ENCODE data around the gene AGBL1.

Gene AGBL1

GRCh38 chr15:86555098-86555497 lies 475.4 kb downstream of the AGBL1 start:
- no peak for DNase-seq (ENCODE audit: low read depth)
- TF ChIP-seq CTCF (IDR thresholded peaks at IDR 0.05; ENCODE audit: control insufficient read depth, extremely low read depth, insufficient read depth) = no peak
- H3K4me3 ChIP-seq (ENCODE audit: low read depth, low read length) = no peak overlapping the region

GRCh38 chr15:86555939-86556338 lies 476.3 kb downstream of the AGBL1 start:
- no peak for TF ChIP-seq CTCF (IDR thresholded peaks at IDR 0.05; ENCODE audit: control insufficient read depth, extremely low read depth, insufficient read depth)
- DNase-seq (ENCODE audit: low read depth) = peak; percentile 50
- no peak overlapping the region for H3K4me3 ChIP-seq (ENCODE audit: low read depth, low read length)

- no peak for DNase-seq (ENCODE audit: low read depth)
- no peak overlapping the region for H3K4me3 ChIP-seq (ENCODE audit: low read depth, low read length)
- TF ChIP-seq CTCF (IDR thresholded peaks at IDR 0.05; ENCODE audit: control insufficient read depth, extremely low read depth, insufficient read depth) = no peak
Measured at GRCh38 chr15:86556396-86557017, 476.8 kb downstream of the AGBL1 start.

GRCh38 chr15:86557018-86557550 lies 477.4 kb downstream of the AGBL1 start:
- TF ChIP-seq CTCF (IDR thresholded peaks at IDR 0.05; ENCODE audit: control insufficient read depth, extremely low read depth, insufficient read depth) = no peak
- H3K4me3 ChIP-seq (ENCODE audit: low read depth, low read length) = no peak overlapping the region
- DNase-seq (ENCODE audit: low read depth) = no peak

GRCh38 chr15:86558252-86558651 lies 478.6 kb downstream of the AGBL1 start:
- H3K4me3 ChIP-seq (ENCODE audit: low read depth, low read length) = no peak overlapping the region
- no peak for TF ChIP-seq CTCF (IDR thresholded peaks at IDR 0.05; ENCODE audit: control insufficient read depth, extremely low read depth, insufficient read depth)
- no peak for DNase-seq (ENCODE audit: low read depth)

- DNase-seq (ENCODE audit: low read depth) = no peak
- no peak overlapping the region for H3K4me3 ChIP-seq (ENCODE audit: low read depth, low read length)
- TF ChIP-seq CTCF (IDR thresholded peaks at IDR 0.05; ENCODE audit: control insufficient read depth, extremely low read depth, insufficient read depth) = no peak
Measured at GRCh38 chr15:86558686-86559085, 479.0 kb downstream of the AGBL1 start.

GRCh38 chr15:86568378-86568777 lies 488.7 kb downstream of the AGBL1 start:
- H3K4me3 ChIP-seq (ENCODE audit: low read depth, low read length) = no peak overlapping the region
- no peak for DNase-seq (ENCODE audit: low read depth)
- TF ChIP-seq CTCF (IDR thresholded peaks at IDR 0.05; ENCODE audit: control insufficient read depth, extremely low read depth, insufficient read depth) = no peak

All from LNCaP clone FGC (cell line).